Stomach (tissue), 9 donors: ENCODE results near the gene HEPACAM. TPM values are rescaled to one million over a fixed set of nuclear protein-coding genes. Genes with fewer than 3 reads are reported as not detected.

Source experiments
- DNase-seq, 2 donors: peaks; one replicate each; pipeline versions ENCODE4 v3.0.0 to v3.0.0-alpha.2; 2013 to 2019
- H3K27ac ChIP-seq, 5 donors: fragments of 200-600 bp in 4 of 5; sonication (generic) in 4 of 5; one replicate each; pipeline ENCODE4 v1.5.1; 2013 to 2019; ENCODE audit warnings: mild to moderate bottlenecking in 1 of 5, moderate library complexity in 1 of 5
- H3K27me3 ChIP-seq, 3 donors: fragments of 200-600 bp; sonication (generic); one replicate each; pipeline ENCODE4 v1.5.1; 2017 to 2019; ENCODE audit warnings: mixed run types in 1 of 3
- H3K36me3 ChIP-seq, 4 donors: fragments of 200-600 bp; sonication (generic); 1 replicate in 3 of 4; 2 replicates in 1 of 4; pipeline ENCODE4 v1.5.1; 2016 to 2019
- H3K4me1 ChIP-seq, 4 donors: fragments of 200-600 bp; sonication (generic); one replicate each; pipeline ENCODE4 v1.5.1; 2016 to 2019
- H3K4me3 ChIP-seq, 4 donors: fragments of 200-600 bp; sonication (generic) in 3 of 4; one replicate each; pipeline ENCODE4 v1.5.1; 2016 to 2019; ENCODE audit warnings: mild to moderate bottlenecking in 1 of 4
- H3K9me3 ChIP-seq, 4 donors: fragments of 200-600 bp; sonication (generic); one replicate each; pipeline ENCODE4 v1.5.1; 2016 to 2019
- CTCF ChIP-seq, 7 experiments: fragments of 450-650 bp in 4 of 7; fragments of 200-600 bp in 3 of 7; sonication (generic) in 3 of 7; IDR thresholded peaks; one replicate each; pipeline ENCODE4 v1.5.1; 2016 to 2019; ENCODE audit warnings: antibody characterized with exemption in 7 of 7, control low read depth in 2 of 7, mild to moderate bottlenecking in 1 of 7
- EP300 ChIP-seq: sonication (generic); formaldehyde crosslinking; IDR thresholded peaks from one replicate; pipeline ENCODE4 v1.6.1; 2017; ENCODE audit warnings: antibody characterized with exemption
- POLR2A ChIP-seq, 4 donors: fragments of 450-650 bp; IDR thresholded peaks; one replicate each; pipeline ENCODE4 v1.6.1; 2016; ENCODE audit warnings: antibody characterized with exemption in 4 of 4, control low read depth in 2 of 4, mild to moderate bottlenecking in 1 of 4, moderate library complexity in 1 of 4
- POLR2AphosphoS5 ChIP-seq, 3 donors: sonication (generic); formaldehyde crosslinking; IDR thresholded peaks; one replicate each; pipeline ENCODE4 v1.6.1; 2016; ENCODE audit warnings: antibody characterized with exemption in 3 of 3
- WGBS, 5 donors: extraction: QIAGEN DNeasy Blood & Tissue Kit in 3 of 5; methylation state at CpG; one replicate each; pipeline versions ENCODE4 v1.1.5 to v1.1.7; 2013 to 2018; 5-methylcytosine and 5-hydroxymethylcytosine counted together
- intact Hi-C: fragments of 100-400 bp; cut with DNase I; formaldehyde crosslinking; loops from one replicate; pipeline ENCODE4 v1.15.1; 2023; ENCODE audit warnings: low total_unique reads
- polyA plus RNA-seq, 3 donors: library from polyadenylated mRNA; stranded (reverse); fragments of 200-250 nt; gene quantifications; one replicate each; pipeline ENCODE4 v1.2.3, GENCODE V29; 2013
- total RNA-seq, 5 donors: library from RNA; depleted of rRNA; stranded (reverse); fragments of >200 nt; gene quantifications; one replicate each; pipeline versions ENCODE4 v1.1.0 to v1.2.3, GENCODE V29; 2014 to 2016
- donor health status: healthy with polysubstance abuse.
- donor health status: Bipolar disorder and iron deficiency.
- donor health status: healthy.

HEPACAM gene
- total and polyA plus RNA-seq, 8 donors, result 0.10 TPM; not detected in 7

- Histone ChIP-seq H3K4me1 (peaks cover 16 to 28% (median 24%) of the 10 kb centered on the region in 4 donors), H3K9me3 (no peaks in the 10 kb centered on the region), H3K36me3 (no peaks in the 10 kb centered on the region), H3K27ac (peak overlapping the region in 4 of 5 donors; percentile 88 to 91 (median 90)), H3K27me3 (peaks cover 0 to 45% (median 17%) of the 10 kb centered on the region in 3 donors), H3K4me3 (peak overlapping the region; percentile 49 to 75 (median 64))
- 24 to 39% (median 26%) methylated on average over 30 of the region's 30 CpGs for WGBS, 5 donors
- intact Hi-C loops, result no loop called here
- peak in 1 of 2 donors; percentile 60 for DNase-seq
- no peak for TF ChIP-seq POLR2A (IDR thresholded peaks at IDR 0.05)
- TF ChIP-seq POLR2AphosphoS5 (IDR thresholded peaks at IDR 0.05), result no peak
- no peak for TF ChIP-seq CTCF (IDR thresholded peaks at IDR 0.05)
- no peak for TF ChIP-seq EP300
Measured at GRCh38 chr11:124876818-124877630, 58.8 kb downstream of the HEPACAM start.

GRCh38 chr11:124875943-124876817 is 59.7 kb downstream of the HEPACAM start:
- Histone ChIP-seq H3K27me3 (peaks cover 0 to 53% (median 20%) of the 10 kb centered on the region in 3 donors), H3K9me3 (no peaks in the 10 kb centered on the region), H3K27ac (peak overlapping the region; percentile 84 to 91 (median 89)), H3K4me3 (peak overlapping the region; percentile 49 to 75 (median 64)), H3K36me3 (no peaks in the 10 kb centered on the region), H3K4me1 (peaks cover 14 to 24% (median 22%) of the 10 kb centered on the region in 4 donors)
- TF ChIP-seq EP300, result no peak
- TF ChIP-seq CTCF (IDR thresholded peaks at IDR 0.05), result peak in 5 of 7 experiments; percentile 57 to 73 (median 60)
- no peak for TF ChIP-seq POLR2A (IDR thresholded peaks at IDR 0.05)
- peak; percentile 9 to 69 (median 52) for TF ChIP-seq POLR2AphosphoS5 (IDR thresholded peaks at IDR 0.05)
- WGBS, 5 donors, result 1 to 3% (median 1%) methylated on average over 47 to 69 of the region's 69 CpGs
- intact Hi-C loops, result no loop called here
- peak; percentile 82 to 97 for DNase-seq

- peak overlapping the region in 1 of 5 donors; percentile 89 for H3K27ac ChIP-seq
- 51 to 65% (median 57%) methylated on average over 3 of the region's 3 CpGs for WGBS, 5 donors
- DNase-seq, result no peak
- peaks cover 0 to 61% (median 27%) of the 10 kb centered on the region in 3 donors for H3K27me3 ChIP-seq
- H3K4me1 ChIP-seq, result peaks cover 14 to 24% (median 22%) of the 10 kb centered on the region in 4 donors
- no peaks in the 10 kb centered on the region for H3K9me3 ChIP-seq
- intact Hi-C loops, result no loop called here
- peak overlapping the region in 3 of 4 donors; percentile 58 to 75 (median 69) for H3K4me3 ChIP-seq
- no peaks in the 10 kb centered on the region for H3K36me3 ChIP-seq
- no peak for TF ChIP-seq POLR2AphosphoS5 (IDR thresholded peaks at IDR 0.05)
- no peak for TF ChIP-seq EP300
- no peak for TF ChIP-seq CTCF (IDR thresholded peaks at IDR 0.05)
- no peak for TF ChIP-seq POLR2A (IDR thresholded peaks at IDR 0.05)
Measured at GRCh38 chr11:124875401-124875800, 60.4 kb downstream of the HEPACAM start.

GRCh38 chr11:124874571-124875255 is 61.1 kb downstream of the HEPACAM start:
- peaks cover 0 to 68% (median 34%) of the 10 kb centered on the region in 3 donors for H3K27me3 ChIP-seq

More at GRCh38 chr11:124874571-124875255, 61.1 kb downstream of the HEPACAM start:
- H3K36me3 ChIP-seq, result no peaks in the 10 kb centered on the region
- H3K4me1 ChIP-seq, result peaks cover 14 to 24% (median 22%) of the 10 kb centered on the region in 4 donors
- H3K9me3 ChIP-seq, result no peaks in the 10 kb centered on the region
- intact Hi-C loops, result no loop called here
- TF ChIP-seq CTCF (IDR thresholded peaks at IDR 0.05), result no peak
- no peak for TF ChIP-seq EP300
- TF ChIP-seq POLR2A (IDR thresholded peaks at IDR 0.05), result no peak
- no peak for TF ChIP-seq POLR2AphosphoS5 (IDR thresholded peaks at IDR 0.05)
- H3K27ac ChIP-seq, result no peak overlapping the region
- 88 to 95% (median 92%) methylated on average over 7 of the region's 7 CpGs for WGBS, 5 donors
- DNase-seq, result no peak
- H3K4me3 ChIP-seq, result no peak overlapping the region
